Stimulated activated CD8-positive, alpha-beta memory T cell treated with anti-CD3 and anti-CD28 coated beads, Interleukin-15, amount 100 ng/mL, for 24 hours (primary cell): ENCODE measurements around the gene TRIM29.
"Not testable (repeated sequence)": the region's sequence is repeated elsewhere in the genome, so short reads cannot be mapped to it uniquely, and the experiment has no call there.

ENCODE experiments used
- DNase-seq: peaks from one replicate; pipeline ENCODE4 v3.0.0-alpha.2; 2020; ENCODE audit warnings: low read depth

TRIM29 gene

DNA sequence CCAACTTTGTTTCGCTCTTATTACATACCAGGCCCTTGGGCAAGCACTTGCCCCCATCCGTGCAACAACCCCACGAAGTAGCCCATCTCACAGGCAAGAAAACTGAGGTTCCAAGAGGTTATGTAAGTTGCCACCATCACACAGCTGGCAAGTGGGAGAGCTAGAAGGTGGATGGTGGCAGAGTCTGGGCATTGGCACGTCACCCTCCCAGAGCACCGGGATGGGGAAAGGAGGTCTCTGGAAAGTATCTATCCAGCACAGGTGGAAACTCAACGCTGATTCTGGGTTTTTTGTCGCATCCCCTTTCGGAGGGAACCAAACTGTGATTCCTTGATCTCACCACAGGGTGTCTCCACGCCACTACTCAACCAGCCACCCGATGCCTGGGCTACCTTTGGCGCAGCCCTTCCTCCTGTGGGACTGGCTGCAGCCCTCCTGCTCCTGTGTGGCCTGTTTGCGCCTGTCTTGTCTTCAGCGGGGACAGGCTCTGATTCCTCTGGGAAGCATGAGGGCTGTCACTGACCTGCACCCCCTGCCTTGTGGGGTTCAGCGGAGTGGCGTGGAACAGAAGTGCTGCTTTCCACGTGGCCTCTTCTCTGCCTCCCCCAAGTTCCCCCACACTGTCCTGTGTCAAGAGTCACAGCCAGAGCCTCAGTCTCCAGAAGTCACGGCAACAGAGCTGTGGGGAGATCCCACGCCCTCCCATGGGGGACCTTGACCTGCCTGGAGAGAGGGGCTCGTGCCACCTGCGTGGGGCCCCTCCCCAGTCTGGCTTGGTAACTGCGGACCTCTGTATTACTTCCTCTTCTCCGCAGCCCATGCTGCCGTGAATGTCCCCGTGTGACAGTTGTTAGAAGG, 34.4 kb upstream of the TRIM29 start:
- no peak for DNase-seq

DNA sequence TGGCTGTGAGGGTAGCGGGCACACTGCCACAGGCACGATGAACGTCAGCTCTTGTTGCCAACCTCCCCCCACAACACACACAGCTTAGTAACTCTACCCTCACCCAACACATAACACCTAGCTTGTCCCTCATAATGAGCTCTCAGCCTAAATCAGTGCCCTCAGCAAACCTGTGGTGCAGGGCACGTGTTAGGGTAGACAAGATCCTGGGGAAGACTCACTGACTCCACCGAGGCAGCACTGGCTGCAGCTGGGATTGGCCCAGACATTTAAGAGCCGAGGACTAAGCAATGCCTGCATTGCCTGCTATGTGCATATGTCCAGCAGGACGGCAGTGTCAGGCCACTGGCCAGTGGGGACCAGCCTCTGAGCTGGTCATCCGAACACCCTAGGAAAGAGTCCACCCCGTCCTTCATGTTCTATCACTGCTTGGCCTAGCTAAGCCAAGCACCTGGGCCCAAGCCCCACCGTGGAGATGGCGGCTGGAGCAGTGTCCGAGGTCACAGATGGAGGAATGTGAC, 32.9 kb upstream of the TRIM29 start:
- no peak for DNase-seq

DNA sequence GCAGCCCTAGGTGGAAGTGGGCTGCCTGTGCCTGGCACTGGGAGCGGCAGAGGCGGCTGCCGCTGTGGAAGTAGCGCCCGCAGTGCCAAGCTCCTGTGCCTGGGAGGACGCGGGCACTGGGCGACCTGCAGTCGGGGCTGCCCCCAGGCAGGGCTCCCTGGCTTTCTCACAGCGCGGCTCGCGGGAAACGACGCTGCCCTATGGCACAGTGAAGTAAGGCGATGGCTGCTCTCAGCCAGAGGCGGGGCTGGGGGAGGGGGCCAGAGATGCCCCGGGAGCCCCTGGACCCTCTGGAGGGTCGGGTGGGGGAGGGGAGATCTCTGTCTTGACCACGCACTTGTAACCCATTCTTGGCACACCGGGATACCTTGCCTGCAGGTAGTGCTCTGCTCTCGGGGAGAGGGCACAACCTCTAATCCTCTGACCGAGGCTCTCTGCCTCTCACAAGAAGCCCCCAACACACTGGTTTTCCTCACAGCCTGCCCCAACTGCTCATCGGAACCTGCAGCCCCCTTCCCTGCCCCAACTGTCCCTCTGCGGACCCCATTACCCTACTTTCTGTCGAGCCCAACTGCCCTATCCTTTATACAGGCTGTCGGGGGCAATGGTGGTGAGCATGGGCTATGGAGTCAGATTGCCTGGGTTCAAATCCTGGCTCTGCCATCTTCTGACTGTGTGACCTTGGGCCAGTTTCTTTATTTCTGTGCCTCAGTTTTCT, 32.2 kb upstream of the TRIM29 start:
- DNase-seq = no peak

DNA sequence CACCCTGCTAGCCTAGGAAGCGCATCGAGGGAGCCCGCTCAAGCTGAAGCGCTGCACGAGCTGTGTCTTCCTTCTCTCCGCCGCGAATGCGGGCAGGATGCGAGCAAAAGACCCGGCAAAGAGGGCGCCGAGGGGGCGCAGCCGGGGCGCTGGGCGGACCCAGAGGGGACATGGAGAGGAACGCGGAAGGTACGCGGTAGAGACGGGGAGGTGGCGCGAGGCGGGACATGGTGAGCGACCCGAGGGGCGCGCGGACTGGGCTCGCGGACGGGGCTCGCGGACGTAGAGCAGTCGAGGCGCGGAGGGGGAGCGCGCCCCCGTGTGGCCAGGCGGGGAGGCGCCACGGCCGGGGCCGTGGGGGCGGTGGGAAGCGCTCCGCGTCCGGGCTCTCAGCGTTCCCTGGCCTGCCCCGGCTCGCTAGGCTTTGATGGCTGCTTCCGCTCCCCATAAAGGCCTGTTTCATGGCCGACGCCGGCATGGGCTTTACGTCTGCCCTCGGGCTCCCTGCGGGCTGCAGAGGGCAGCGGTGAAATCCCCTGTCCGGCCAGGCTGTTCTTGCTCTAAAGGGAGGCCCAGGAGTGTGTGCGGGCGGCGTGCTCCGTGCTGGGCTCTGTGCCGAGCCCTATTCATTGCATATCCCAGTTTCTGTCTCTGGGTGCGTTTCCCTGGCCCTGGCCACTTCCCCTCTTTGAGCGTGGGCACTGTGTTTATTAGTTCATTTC, 31.2 kb upstream of the TRIM29 start:
- peak; percentile 48 for DNase-seq

DNA sequence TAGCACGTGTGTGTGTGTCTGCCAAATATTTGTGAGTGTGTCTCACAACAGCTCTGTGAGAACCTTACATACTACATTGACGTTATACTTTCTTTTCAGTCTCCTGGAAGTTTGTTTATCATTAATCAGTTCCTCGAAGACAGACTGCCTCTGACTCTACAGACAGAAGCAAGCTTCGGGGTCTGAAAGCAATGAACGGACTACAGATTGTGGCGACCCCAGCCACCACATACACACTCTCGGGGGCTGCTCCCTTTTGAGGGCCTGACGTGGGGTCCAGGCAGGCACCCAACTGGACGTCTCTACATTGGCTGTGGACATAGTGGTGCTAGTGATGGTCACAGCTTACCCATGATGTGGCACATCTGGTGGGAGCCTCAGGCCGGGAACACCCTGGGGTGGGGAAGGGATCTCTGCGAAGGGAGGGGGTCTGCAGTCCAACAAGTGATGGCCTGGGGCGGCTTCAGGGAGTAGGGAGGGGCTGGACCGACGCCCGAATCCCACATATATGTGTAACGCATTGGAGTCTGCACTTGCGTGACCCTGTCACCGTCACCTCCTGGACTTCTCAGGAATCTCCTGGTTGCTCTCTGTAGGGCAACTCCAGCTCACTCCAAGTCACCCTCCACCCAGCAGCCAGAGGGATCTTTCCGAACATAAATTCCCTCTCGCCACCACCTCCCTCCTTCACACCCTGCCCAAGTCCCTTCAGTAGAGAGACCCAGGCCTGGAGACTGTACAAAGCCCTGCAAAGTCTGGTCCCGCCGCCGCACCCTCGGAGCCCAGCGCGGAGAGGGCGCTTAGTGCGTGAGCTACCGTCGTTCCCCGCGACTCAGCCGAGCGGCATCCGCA, 30.4 kb upstream of the TRIM29 start:
- DNase-seq = no peak

DNA sequence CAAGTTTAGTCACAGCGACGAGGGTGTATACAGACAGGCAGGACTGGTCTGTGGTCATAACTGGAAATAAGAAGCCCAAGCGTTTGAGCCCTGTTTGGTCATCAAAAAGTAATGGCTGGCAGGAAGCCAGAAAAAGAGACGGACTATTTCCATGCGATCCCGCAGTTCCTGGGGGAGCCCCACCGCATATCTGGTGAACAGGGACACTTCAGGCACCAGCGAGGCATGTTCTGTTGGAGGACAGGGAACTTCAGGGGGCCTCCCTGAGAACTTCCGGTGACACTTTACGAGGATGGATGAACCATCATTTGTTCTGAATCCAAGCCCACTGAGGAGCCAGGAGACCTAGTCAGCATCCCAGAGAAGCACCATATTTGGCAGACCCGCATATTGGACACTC, 29.7 kb upstream of the TRIM29 start:
- no peak for DNase-seq

DNA sequence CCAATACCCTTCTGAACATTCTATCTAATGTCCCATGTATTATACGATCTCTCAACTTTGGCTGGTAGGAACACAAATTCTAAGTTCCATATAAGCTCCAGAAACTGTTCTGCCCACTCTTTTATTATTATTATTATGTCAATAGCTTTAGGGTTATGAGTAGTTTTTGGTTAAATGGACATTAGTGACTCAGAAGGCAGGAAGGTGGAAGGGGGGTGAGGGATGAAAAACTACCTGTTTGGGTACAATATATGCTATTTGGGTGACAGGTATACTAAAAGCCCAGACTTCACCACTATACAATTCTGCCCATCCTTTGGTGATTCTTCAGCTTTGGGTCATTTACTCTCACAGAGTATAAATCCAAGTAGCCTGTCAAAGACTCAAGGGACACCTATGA, 22.5 kb upstream of the TRIM29 start:
- no peak for DNase-seq

DNA sequence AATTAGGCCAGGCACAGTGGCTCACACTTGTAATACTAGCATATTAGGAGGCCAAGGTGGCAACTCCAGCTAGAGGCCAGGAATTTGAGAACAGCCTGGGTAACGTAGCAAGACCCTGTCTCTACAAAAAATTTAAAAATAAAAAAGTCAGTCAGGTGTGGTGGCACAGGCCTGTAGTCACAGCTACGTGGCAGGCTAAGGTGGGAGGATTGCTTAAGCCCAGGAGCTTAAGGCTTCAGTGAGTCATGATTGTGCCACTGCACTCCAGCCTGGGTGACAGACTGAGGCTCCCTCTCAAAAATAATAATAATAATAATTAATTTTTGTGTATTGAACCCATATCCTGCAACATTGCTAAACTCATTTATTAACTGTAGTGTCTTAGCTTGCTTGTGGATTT, 15.3 kb upstream of the TRIM29 start:
- DNase-seq = no peak

DNA sequence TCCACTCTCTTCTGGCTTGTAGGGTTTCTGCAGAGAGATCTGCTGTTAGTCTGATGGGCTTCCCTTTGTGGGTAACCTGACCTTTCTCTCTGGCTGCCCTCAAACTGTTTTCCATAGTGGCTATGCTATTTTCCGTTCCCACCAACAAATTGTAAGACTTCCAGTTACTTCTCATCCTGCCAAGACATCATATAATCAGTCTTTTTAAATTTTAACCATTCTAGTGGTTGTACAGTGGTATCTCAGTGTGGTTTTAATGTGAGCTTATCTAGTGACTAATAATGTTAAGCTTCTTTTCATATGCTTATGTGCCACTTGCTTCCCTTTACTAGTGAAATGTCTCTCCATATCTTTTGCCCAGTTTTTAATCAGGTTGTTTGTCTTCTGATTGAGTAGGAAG, 13.6 kb upstream of the TRIM29 start:
- no peak for DNase-seq

DNA sequence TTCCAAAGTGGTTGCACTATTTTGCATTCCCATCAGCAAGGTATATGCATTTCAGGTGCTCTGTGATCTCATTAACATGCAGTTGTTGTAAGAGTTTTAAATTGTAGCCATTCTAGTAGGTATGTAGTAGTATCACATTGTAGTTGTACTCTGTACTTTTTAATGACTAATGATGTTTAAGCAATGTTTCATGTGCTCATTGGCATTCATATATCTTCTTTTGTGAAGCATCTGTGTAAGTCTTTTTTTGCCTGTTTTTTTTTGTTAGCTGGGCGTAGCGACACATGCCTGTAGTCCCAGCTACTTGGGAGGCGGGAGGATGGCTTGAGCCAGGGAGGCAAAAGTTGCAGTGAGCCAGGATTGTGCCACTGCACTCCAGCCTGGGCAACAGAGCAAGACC, 11.3 kb upstream of the TRIM29 start:
- DNase-seq = no peak

DNA sequence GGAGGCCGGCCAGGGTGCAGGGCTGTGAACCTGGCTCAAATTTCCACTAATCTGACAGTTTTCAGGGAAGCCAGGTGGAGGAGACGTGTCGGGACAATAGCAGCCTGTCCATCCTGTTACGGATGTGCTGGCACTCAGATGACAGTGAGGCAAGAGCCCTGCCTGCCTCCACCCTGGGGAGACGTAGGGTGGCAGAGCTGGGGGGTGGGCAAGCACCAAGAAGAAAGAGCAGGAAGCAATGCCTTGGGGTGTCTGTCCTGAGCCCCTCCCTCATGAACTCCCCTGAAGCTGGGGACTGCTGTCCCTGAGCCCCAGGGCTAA, 10.0 kb upstream of the TRIM29 start:
- no peak for DNase-seq

DNA sequence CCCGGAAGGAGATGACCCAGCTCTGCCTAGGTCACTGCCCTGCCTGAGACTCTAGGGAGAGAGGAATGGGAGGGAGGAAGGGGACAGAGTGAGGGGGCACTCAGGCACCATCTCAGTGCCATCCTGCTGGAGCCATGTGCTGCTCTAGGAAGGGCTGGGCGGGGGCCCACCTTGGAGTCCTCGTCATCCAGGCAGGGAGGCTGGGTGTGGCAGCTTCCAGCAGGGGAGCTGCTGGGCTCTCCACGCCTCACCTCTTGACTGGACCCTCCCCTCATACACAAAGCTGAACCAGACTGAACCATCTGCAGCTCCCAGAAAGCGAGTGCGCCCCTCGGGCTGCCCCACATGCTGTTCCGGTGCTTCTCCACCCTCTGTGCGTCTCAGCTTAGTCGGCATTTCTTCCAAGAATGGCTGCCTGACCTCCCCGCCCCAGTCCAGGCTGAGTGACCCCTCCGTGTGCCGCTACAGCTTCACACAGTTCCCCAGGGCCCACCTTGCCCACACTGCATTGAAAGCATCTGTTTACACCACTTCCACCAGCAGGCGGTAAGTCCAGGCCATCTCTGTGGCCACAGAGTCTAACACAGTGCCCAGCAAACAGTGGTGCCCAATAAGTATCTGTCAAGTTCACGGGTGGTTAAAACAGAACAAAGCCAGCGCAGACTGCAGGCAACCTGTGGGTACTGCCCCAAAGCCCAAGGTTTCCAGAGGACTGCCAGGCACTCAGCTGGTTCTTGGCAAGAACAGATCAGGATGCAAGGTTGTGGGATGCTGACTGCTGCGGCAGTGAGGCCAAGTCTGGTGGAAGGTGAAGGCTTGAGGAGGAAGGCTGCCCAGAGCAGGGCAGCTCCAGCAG, 9.4 kb upstream of the TRIM29 start:
- DNase-seq = no peak

DNA sequence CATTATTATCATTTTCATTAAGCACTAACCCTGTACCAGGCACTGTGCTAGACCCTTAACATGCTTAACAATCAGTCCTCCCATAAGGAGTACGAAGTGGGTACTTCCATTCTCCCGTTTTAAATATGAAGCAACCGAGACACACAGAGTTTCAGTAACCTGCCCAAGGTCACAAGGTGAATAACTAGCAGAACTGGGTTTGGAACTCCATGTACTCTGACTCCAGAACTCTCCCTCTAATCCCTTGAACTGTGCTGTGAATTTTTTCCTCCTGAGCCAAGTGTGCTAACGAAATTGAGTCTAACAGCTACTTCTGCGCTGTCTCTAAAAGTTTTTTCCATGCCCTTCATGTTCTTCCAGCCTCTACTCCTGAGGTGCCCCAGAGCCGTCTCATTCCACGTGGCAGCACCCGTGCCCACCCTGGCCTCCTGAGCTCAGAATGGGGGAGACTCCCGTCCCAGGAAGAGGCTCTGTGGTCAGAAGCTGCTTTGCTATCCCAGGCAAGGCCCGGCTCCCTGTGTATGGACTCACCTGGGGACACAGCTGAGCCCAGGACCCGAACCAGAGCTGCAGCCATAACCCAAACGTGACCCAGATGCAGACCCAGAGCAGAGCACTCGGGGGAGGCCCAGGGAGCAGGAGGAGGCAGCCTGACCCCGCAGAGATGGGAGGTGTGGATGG, 8.6 kb upstream of the TRIM29 start:
- no peak for DNase-seq

DNA sequence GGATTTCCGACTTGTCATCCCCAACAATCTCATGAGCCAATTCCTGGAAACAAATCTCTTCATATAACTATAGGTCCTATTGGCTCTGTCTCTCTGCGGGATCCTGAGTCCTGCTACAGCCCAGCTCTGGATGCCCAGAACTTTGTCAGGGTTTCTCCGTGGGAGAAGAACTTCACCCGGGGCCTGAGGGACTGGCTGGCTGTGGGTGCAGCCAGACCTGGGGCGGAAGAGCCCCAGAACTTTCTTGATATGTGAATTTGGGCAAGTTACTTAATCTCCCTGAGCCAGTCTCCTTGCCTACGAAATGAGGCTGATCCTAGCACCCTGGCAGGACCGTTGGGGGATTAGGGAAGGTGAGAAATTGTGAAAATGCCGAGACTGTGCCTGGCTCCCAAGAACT, 6.6 kb upstream of the TRIM29 start:
- no peak for DNase-seq

DNA sequence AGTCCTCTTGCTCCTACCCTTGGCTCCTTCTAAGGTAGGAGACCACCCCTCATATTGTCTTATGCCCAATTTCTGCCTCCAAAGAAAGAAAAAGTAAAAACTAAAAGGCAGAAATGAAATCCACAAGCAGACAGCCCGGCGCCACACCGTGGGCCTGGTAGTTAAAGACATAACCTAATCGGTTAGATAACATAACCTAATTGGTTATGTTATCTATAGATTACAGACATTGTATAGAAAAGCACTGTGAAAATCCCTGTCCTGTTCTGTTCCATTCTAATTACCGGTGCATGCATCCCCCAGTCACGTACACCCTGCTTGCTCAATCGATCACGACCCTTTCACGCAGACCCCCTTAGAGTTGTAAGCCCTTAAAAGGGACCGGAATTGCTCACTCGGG, 5.6 kb upstream of the TRIM29 start:
- not testable (repeated sequence) for DNase-seq

DNA sequence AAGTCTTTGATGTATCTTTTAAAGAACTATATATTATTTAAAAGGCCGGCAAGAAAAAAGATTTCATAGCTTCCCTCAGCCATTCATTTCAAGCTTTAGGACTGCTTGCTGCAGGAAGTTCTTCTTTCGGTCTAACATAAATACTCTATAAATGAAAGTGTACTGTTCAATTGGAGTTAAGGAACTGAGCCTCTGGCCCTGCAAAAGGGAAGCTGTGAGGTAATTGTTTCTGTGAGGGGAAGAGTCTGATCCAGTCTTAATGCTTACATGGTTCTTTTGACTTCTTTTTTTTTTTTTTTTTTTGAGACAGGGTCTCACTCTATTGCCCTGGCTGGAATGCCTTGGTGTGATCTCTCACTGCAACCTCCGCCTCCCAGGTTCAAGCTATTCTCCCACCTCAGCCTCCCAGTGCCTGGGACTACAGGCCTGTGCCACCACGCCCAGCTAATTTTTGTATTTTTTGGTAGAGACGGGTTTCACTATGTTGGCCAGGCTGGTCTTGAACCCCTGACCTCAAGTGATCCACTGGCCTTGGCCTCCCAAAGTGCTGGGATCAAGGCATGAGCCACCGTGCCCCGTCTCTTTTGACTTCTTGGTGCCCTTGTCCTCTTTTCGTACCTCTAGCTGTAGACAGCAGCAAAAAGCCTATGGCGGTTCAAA, 4.7 kb upstream of the TRIM29 start:
- DNase-seq = no peak

DNA sequence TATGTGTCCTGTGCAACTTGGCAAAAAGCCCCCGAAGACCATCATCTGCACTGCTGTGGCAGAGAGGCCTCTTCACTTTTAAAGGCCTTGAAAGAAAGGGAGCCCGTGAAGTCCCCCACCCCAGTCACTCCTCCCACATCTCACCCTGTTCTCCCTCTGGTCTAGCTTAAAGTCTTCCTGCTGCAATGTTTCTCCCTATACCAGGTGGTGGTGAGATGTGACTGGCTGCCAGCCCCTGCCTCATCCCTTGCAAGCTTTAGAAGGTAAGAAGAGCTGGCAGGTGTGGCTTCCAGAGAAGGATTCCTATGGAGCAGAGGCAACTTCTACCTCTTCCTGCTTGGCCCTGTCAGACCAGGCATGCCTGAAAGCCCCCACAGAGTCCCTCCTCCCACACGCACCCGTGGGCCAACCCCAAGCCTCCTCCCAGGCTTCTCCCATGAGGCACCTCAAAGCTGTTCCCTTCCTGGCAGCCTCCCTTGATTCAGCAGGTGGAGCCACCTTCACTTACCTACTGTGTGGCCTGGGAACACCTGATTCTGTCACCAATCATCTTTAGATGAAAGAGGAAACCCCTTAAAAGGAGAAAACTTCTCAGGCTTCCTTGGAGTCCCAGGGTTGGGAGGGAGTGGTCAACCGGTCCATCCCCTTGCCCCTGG, 4.0 kb upstream of the TRIM29 start:
- DNase-seq = no peak

DNA sequence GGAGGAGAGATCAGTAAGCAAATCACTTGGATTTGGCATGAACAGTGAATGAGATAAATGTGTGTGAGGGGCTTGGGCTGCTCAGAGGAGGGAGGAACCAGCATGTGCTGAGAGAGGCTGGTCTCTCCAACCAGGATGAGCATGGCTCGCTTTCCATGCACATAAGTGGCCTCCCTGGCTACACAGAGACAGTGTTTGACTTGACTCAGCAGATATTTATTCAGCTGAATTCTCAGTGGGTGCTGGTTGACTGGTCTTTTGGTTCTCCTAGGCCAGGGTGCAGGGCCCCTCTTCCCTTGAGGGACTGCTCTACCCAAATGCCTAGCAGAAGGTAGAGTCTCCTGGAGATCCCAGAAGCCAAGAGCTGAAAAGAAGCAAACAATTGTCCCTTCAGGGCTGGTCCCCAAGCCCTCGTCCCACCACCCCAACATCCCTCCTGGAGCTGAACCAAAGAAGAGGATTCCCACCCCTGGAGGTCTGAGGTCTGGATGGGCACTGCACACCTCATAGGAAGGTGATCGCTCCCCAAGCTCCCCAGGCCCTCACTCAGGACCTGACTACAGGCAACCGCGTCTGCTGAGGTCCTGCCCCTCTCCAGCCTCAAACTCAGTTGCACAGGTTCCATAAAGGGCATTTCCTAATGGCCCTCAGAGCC, 3.3 kb upstream of the TRIM29 start:
- DNase-seq = no peak
